Measurements from ENCODE around the gene KLHL29. TPM values are rescaled to one million over a fixed set of nuclear protein-coding genes. Genes with fewer than 3 reads are reported as not detected.

The KLHL29 gene
- total RNA-seq, 1 donor from 2014 or later, result 36.5 TPM

GRCh38 chr2:23397478-23397877, 12.5 kb downstream of the KLHL29 start:
- TF ChIP-seq CTCF (IDR thresholded peaks at IDR 0.05; ENCODE audit: partially characterized antibody, unreplicated experiment), result no peak
- Mint-ChIP-seq H3K36me3 (ENCODE audit: unreplicated experiment) (peaks cover 6% of the 10 kb centered on the region), H3K4me3 (ENCODE audit: unreplicated experiment) (no peak overlapping the region), H3K9me3 (ENCODE audit: unreplicated experiment) (peaks cover 1% of the 10 kb centered on the region), H3K4me1 (ENCODE audit: low read depth, unreplicated experiment) (peaks cover 9% of the 10 kb centered on the region), H3K27me3 (ENCODE audit: unreplicated experiment) (peaks cover 2% of the 10 kb centered on the region), H3K27ac (ENCODE audit: unreplicated experiment) (no peak overlapping the region)
- no peak for DNase-seq

- peaks cover 19% of the 10 kb centered on the region for H3K4me1 Mint-ChIP-seq (ENCODE audit: low read depth, unreplicated experiment)
- DNase-seq, result no peak
- H3K4me3 Mint-ChIP-seq (ENCODE audit: unreplicated experiment), result no peak overlapping the region
- peaks cover 3% of the 10 kb centered on the region for H3K9me3 Mint-ChIP-seq (ENCODE audit: unreplicated experiment)
- H3K27ac Mint-ChIP-seq (ENCODE audit: unreplicated experiment), result no peak overlapping the region
- H3K27me3 Mint-ChIP-seq (ENCODE audit: unreplicated experiment), result no peaks in the 10 kb centered on the region
- TF ChIP-seq CTCF (IDR thresholded peaks at IDR 0.05; ENCODE audit: partially characterized antibody, unreplicated experiment), result no peak
- H3K36me3 Mint-ChIP-seq (ENCODE audit: unreplicated experiment), result peaks cover 6% of the 10 kb centered on the region
Observed at GRCh38 chr2:23399674-23400261, 14.8 kb downstream of the KLHL29 start.

GRCh38 chr2:23400703-23401102, 15.7 kb downstream of the KLHL29 start:
- Mint-ChIP-seq H3K36me3 (ENCODE audit: unreplicated experiment) (peaks cover 6% of the 10 kb centered on the region), H3K4me3 (ENCODE audit: unreplicated experiment) (no peak overlapping the region), H3K27me3 (ENCODE audit: unreplicated experiment) (no peaks in the 10 kb centered on the region), H3K27ac (ENCODE audit: unreplicated experiment) (no peak overlapping the region), H3K4me1 (ENCODE audit: low read depth, unreplicated experiment) (peaks cover 20% of the 10 kb centered on the region), H3K9me3 (ENCODE audit: unreplicated experiment) (peaks cover 3% of the 10 kb centered on the region)
- no peak for TF ChIP-seq CTCF (IDR thresholded peaks at IDR 0.05; ENCODE audit: partially characterized antibody, unreplicated experiment)
- DNase-seq, result no peak

- Mint-ChIP-seq H3K36me3 (ENCODE audit: unreplicated experiment) (peaks cover 6% of the 10 kb centered on the region), H3K4me1 (ENCODE audit: low read depth, unreplicated experiment) (peaks cover 20% of the 10 kb centered on the region), H3K9me3 (ENCODE audit: unreplicated experiment) (peaks cover 3% of the 10 kb centered on the region), H3K27ac (ENCODE audit: unreplicated experiment) (no peak overlapping the region), H3K27me3 (ENCODE audit: unreplicated experiment) (no peaks in the 10 kb centered on the region), H3K4me3 (ENCODE audit: unreplicated experiment) (no peak overlapping the region)
- DNase-seq, result no peak
- TF ChIP-seq CTCF (IDR thresholded peaks at IDR 0.05; ENCODE audit: partially characterized antibody, unreplicated experiment), result no peak
Observed at GRCh38 chr2:23401427-23402204, 16.6 kb downstream of the KLHL29 start.

GRCh38 chr2:23402205-23402740, 17.3 kb downstream of the KLHL29 start:
- no peak for DNase-seq
- Mint-ChIP-seq H3K9me3 (ENCODE audit: unreplicated experiment) (peaks cover 3% of the 10 kb centered on the region), H3K4me3 (ENCODE audit: unreplicated experiment) (no peak overlapping the region), H3K27ac (ENCODE audit: unreplicated experiment) (no peak overlapping the region), H3K4me1 (ENCODE audit: low read depth, unreplicated experiment) (peaks cover 20% of the 10 kb centered on the region), H3K27me3 (ENCODE audit: unreplicated experiment) (no peaks in the 10 kb centered on the region), H3K36me3 (ENCODE audit: unreplicated experiment) (peaks cover 6% of the 10 kb centered on the region)
- TF ChIP-seq CTCF (IDR thresholded peaks at IDR 0.05; ENCODE audit: partially characterized antibody, unreplicated experiment), result no peak
